HG02973 (cell line): ENCODE results near the gene MMRN1.

ENCODE experiments used
- ATAC-seq: cut with Tn5 transposase; IDR thresholded peaks from one replicate; pipeline ENCODE4 v1.9.1; 2021; ENCODE audit warnings: moderate library complexity; ENCODE audit not compliant: unreplicated experiment

MMRN1 gene, protein sequence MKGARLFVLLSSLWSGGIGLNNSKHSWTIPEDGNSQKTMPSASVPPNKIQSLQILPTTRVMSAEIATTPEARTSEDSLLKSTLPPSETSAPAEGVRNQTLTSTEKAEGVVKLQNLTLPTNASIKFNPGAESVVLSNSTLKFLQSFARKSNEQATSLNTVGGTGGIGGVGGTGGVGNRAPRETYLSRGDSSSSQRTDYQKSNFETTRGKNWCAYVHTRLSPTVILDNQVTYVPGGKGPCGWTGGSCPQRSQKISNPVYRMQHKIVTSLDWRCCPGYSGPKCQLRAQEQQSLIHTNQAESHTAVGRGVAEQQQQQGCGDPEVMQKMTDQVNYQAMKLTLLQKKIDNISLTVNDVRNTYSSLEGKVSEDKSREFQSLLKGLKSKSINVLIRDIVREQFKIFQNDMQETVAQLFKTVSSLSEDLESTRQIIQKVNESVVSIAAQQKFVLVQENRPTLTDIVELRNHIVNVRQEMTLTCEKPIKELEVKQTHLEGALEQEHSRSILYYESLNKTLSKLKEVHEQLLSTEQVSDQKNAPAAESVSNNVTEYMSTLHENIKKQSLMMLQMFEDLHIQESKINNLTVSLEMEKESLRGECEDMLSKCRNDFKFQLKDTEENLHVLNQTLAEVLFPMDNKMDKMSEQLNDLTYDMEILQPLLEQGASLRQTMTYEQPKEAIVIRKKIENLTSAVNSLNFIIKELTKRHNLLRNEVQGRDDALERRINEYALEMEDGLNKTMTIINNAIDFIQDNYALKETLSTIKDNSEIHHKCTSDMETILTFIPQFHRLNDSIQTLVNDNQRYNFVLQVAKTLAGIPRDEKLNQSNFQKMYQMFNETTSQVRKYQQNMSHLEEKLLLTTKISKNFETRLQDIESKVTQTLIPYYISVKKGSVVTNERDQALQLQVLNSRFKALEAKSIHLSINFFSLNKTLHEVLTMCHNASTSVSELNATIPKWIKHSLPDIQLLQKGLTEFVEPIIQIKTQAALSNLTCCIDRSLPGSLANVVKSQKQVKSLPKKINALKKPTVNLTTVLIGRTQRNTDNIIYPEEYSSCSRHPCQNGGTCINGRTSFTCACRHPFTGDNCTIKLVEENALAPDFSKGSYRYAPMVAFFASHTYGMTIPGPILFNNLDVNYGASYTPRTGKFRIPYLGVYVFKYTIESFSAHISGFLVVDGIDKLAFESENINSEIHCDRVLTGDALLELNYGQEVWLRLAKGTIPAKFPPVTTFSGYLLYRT

DNA sequence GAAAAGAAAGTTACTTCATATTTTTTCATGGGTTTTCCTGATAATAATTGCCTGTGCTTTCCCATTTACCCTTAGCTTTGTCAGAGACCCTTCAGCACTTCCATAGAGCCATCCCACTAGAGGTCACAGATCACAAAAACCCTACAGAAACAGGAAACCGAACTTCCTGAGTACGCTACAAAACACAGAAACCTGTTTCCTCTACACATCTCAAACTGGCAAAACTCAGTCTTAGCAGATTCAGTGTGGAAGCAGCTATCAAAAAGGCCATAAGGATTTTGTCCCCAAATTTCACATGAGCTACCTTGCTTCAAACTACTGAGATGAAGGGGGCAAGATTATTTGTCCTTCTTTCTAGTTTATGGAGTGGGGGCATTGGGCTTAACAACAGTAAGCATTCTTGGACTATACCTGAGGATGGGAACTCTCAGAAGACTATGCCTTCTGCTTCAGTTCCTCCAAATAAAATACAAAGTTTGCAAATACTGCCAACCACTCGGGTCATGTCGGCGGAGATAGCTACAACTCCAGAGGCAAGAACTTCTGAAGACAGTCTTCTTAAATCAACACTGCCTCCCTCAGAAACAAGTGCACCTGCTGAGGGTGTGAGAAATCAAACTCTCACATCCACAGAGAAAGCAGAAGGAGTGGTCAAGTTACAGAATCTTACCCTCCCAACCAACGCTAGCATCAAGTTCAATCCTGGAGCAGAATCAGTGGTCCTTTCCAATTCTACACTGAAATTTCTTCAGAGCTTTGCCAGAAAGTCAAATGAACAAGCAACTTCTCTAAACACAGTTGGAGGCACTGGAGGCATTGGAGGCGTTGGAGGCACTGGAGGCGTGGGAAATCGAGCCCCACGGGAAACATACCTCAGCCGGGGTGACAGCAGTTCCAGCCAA is at the start of gene MMRN1:
TSS of gene MMRN1 (plus strand) at position 206 of the 902 bp plus-strand sequence. CDS start at position 324, 118 bp downstream.
- peak; percentile 72 for ATAC-seq

DNA sequence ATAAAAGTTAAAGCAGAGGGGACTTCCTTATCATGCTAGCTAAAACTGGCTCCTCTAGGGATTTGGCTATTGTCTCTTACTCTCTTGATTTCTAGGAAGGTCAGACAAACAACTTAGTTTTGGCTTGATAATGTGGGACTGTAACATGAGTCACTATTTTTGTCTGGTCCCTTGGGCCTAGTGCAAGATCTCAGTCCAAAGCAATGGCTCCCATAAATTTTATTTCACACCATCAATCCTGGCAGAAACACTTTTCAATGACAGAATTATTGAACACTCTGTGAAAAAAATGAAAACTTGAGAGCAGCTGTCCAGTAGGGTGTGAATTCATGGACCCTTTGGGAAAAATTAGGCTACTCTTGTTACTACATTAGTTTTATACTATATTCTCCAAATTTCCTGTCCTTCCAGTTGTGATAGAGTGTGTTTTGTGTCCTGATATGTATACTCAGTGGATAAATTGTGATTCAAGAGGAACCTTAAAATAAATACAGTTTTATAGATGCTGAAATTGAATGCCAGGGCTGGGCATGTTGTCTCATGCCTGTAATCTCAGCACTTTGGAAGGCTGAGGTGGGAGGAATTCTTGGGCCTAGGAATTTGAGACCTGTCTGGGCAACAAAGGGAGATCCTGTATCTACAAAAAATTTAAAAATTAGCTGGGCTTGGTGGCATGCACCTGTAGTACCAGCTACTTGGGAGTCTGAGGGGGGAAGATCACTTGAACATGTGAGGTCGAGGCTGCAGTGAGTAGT is 46.9 kb upstream of the MMRN1 start:
- ATAC-seq = no peak

DNA sequence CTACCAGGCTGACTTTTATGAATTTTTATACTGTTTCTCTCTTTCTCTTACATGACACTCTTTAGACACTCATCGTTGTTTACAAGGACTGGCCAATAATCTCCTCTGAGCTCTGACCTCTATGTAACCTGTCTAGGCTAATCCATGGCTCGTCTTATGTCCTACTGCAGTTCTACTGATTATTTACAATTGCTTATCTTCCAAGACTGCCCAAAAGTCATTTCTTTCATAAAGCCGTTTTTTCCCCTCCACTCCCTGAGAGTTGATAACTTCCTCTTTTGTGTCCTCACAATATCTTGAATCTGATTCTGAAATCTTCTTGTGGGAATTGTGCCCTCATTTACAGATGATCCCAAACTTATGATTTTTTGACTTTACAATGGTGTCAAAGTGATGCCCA is 39.4 kb upstream of the MMRN1 start:
- no peak for ATAC-seq

DNA sequence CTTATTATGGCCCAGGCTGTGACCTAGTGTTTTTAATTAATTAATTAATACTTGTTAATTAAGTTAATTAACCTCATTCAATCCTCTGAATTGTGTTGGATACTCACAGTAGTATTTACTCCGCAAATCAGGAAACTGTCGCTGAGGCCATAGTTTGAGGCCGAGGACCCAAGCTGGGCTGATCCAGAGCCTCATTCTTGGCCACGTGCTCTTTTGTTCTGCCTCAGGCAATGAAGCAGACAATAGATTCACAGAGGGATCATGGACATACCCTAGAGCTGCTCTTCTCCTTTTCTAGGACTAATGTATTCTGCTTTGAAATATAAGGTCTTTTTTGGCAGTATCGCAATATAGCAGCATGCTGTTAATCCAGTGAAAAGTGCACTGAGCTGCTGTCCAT is 33.7 kb upstream of the MMRN1 start:
- no peak for ATAC-seq

DNA sequence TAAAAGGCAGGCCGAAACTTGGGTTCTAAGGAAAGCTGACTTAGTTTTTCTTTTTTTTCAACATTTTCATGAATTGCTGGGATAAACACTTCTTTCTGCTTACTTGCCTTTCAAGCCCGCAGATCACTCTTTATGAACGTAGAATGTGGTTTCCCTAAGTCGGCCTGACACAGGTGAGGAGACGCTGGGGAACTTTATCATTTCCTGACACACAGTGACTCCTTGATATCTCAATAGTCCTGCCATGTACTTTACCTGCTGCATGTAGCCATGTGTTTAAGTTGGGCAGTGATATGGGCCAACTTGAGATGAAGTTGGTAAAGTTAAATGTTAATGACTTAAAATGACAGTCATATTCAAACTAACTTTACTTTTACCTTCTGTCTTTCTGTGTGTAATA is 31.1 kb upstream of the MMRN1 start:
- no peak for ATAC-seq

DNA sequence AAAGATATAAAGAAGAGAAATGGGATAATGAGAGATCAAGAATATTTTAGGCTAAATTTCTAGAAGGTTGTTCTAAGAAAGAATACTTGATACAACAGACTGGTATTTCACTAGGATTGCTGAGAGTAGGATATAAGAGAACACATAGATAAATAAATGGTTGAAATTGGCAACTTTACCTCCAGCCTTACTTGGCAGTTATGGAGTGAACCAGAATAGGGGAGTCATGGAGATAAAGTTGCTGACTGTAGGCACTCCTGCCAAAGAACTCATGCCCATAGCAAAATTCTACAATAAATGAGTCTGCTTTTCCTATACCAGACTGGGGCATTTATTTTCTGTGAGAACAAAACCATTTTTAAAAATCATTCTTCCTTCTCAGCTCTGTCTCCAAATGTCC is 26.4 kb upstream of the MMRN1 start:
- no peak for ATAC-seq

DNA sequence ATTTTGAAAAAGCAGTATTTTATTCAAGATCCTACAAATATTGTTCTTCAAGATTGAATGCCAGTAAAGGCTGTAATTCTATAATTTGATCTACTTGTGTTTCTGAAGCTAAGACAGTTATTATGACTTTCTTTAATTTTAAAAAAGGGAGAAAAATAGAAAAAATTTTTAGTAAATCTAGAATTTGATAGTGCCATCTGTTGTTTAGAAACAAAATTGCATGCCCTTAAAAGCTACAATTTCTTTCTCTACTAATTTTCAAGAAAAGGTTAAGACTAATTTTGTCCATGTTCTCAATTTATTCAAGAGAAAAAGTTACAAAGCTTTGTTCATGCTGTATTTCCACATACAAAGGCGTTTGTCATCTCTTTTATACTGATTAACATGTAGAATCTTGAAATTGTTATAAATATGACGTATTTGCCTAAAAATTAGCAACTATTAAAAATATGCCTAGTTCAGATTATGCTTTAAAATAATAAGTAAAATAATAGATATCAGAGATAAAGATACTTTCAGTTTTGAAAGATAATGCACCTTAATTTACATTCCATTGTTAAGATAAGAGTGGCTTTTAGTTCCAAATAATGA is 25.6 kb upstream of the MMRN1 start:
- no peak for ATAC-seq

DNA sequence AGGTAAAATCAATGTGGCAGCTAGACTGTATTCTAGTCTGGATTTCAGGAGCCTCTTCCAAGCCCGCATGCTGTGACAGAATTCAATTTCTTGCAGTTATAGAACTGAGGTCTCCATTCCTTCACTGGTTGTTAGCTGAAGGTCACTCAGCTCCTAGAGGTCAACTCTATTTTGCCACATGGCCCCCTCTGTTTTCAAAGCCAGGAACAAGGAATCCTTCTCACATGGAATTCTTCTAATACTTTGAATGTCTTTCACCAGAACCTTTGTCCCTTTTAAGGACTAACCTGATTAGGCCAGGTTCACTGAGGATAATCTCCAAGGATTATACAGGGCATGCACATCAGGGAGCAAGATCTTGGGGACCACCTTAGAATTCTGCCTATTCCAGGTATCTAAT is 23.4 kb upstream of the MMRN1 start:
- ATAC-seq = no peak

DNA sequence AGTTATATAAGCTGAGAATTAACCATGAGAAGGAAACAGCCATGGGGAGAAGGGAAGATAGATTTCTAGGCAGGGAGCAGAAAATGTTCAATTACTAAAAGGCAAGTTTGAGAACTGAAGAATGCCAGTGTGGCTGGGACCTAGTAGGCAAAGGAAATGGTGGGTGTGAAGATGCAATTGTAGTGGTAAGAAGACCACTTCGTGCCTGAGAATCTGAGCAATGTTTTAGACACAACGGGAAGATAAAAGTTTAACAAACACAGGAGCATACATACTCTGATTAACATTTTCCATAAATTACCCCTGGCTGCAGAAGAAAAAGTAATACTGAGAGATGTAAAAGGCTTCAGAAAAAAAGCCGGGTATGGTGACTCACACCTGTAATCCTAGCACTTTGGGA is 18.1 kb upstream of the MMRN1 start:
- no peak for ATAC-seq

DNA sequence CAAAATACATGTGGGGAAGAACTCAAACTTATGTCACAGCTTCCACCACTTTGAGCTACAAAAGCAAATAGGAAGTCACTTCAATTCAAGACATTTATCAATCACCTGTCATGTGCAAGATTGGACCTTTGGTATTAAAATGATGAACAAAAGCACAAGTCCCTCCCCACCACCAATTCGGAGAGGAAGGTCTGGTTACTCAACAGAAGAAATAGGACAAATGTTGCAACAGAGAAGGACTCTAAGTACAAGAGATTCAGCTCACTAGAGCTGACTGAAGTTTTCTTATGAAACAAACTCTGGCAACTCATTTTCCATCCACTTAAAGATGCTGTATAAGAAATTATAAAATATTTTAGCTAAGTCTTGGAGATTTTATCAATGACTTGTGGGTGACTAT is 16.0 kb upstream of the MMRN1 start:
- ATAC-seq = no peak

DNA sequence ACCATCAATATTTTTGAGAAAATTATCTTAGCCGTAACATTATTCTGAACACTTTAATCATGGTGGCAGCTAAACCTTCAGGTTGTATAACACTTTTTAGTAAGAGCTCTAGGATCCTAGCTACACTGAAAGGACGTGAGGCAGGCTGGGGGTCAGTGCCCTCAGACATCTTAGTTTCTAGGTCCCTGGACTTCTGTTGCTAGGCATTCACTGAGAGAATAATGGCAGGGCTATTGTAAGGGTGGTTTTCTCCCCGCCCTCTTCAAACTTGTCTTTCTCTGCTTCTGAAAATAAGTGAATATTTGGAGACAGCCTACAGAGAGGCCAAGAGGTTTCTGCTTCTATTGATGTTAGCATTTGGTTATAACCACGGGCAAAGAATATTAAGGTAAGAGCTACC is 15.4 kb upstream of the MMRN1 start:
- no peak for ATAC-seq

DNA sequence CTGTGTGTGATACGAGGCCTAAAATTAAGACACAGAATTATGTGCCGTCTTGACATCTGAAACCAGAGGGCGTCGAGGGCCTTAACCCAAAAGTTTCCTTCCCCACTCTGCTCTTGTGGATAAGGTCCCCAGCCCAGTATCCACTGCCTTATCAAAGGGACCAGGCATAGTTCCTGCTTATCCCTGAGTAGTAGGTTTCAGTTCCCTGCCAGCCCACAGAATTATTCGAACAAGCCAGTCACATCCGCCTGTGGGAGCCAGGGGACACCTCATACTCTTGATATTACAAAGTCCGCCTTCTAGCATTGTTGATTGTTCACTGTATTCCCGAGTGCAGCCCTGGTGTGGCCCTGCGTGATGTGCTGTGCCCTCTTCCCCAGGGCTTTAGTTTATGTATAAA is 5.4 kb upstream of the MMRN1 start:
- ATAC-seq = no peak

DNA sequence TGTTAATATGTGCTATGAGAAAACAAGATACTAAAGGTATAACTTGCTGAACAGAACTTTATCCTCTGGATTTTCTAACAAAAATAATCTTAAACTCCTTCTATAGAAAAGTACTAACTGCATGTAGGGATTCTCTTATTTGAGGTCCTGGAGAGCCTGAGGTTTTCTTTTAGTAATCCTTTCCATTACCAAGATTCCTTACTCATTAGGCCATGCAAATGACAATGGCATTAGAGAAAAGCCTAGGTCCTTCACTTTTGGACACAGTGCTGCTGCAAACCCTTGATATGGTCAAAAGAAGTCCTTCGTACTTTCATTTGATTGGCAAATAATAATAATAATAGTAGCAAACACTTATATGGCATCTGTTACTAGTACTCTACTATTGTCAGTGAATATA is 3.2 kb downstream of the MMRN1 start:
- no peak for ATAC-seq

DNA sequence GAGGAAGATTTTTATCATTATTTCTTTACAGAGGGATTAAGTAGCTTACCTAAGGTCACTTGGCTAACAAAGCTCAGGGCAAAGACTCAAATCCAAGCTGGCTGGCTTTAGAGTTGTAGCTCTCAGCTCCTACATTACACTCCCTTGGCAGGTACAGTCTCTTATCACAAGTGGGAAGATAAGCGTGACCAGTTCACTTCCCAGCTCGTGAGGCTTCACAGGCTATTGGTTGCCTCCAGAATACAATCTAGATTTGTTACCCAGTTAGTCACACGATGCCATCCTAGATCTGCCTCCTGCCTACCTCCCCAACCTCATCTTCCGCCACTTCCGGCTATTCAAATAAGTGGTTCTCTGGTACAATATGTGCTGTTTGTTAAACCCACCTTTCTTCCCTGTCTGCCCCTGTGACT is 3.7 kb downstream of the MMRN1 start:
- peak; percentile 44 for ATAC-seq

DNA sequence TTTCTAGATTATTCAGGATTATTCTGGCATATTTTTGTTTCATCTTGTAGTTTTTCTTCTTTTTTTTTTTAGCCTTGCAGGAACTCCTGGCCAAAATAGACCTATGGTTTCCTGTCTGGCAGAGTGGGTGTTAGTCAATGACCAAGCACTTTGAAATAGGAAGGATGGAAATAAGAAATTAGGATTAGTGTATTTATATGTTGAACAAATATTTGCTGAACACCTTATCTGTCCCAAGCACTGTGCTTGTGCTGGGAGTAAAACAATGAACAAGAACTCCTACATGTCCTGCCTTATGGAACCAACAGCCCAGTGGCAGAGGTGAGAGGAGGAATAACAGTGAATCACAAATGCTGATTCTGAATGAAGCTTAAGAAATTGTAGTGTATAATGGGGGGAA is 4.5 kb downstream of the MMRN1 start:
- no peak for ATAC-seq

DNA sequence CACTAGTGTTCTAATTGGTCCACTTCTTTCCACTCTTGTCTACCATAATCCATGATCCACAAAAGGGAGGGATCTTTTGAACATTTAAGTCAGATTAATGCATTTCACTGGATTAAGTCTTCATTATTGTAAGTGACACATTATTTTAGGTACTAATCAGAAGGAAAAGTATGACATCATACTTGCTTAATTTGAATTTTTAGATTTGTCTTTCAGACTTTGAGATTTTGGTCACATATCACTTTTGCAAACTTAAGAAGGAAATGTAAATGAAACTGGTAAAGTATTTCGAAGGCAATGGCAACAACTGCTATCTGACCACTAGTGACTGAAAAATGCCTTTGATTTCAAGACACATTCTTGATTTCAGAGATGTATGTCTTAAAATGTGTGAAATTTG is 5.2 kb downstream of the MMRN1 start:
- ATAC-seq = no peak

DNA sequence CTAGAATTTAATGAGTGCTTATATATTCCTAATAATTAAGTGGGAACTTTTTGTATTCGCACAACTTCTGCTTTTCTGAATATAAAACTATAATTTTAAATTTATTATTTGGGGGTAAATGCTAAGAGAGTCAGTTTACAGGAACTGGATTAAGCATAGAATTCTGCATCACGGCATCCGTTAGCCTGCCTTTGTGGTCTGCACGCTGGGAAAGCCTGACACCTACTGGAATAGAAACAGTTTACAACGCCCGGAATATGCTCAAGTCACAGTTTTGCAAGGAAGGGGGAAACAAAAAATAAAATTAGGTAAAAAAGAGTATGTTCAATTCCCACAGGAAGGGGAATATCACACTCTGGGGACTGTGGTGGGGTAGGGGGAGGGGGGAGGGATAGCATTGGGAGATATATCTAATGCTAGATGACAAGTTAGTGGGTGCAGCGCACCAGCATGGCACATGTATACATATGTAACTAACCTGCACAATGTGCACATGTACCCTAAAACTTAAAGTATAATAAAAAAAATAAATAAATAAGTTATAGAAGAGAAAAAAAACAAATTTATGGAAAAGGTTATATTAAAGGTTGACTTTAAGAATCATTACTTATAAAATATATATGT is 7.3 kb downstream of the MMRN1 start:
- ATAC-seq = peak; percentile 85

DNA sequence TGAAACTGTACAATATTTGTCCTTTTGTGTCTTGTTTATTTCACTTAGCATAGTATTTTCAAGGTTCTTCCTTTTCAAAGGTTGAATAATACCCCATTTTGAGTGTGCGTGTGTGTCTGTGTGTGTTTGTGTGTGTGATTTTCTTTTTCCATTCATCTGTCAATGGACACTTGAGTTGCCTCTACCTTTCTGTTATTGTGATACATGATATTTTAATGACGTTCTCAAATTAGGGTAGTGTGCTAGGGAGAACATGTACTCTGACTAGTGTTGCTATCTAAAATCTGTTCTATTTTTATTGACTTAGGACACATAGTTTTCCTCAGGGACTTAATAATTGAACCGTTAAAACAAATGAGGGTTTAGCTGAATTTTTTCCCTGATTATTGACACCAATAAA is 9.9 kb downstream of the MMRN1 start:
- no peak for ATAC-seq

DNA sequence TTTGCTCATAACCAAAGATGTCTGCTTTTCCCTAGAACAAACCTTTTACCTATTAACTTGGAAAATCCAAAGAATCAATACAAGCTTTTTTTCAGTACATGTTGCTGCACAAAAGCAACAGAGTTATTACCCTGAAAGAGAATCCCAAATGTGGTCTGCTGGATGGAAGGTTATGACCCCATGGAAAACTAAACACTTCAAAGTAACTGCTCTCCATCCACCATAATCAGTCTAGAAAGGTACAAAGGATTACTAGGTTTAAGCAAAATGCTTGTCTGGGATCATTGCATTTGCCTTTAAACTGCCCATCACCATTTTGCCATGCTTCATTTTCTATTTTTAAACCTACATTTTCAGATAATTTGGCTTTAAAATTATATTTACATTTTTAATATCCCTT is 11.7 kb downstream of the MMRN1 start:
- ATAC-seq = no peak
